Upper lobe of left lung (tissue), 4 donors: Measurements from ENCODE around the gene ZCWPW1.
"Not testable (repeated sequence)": the region's sequence is repeated elsewhere in the genome, so short reads cannot be mapped to it uniquely, and the experiment has no call there.

Experiments
- CTCF ChIP-seq, 6 experiments: fragments of 450-650 bp in 4 of 6; fragments of 200-600 bp in 2 of 6; sonication (generic) in 2 of 6; IDR thresholded peaks; one replicate each; pipeline ENCODE4 v1.5.1; 2016 to 2019; ENCODE audit warnings: antibody characterized with exemption in 6 of 6
- EP300 ChIP-seq, 4 donors: sonication (generic); formaldehyde crosslinking; IDR thresholded peaks; one replicate each; pipeline ENCODE4 v1.5.1; 2017; ENCODE audit warnings: antibody characterized with exemption in 4 of 4, control low read depth in 2 of 4
- POLR2A ChIP-seq, 4 donors: fragments of 450-650 bp; IDR thresholded peaks; one replicate each; pipeline ENCODE4 v1.5.1; 2016 to 2017; ENCODE audit warnings: antibody characterized with exemption in 4 of 4, mild to moderate bottlenecking in 2 of 4
- POLR2AphosphoS5 ChIP-seq, 2 donors: sonication (generic); formaldehyde crosslinking; IDR thresholded peaks; one replicate each; pipeline ENCODE4 v1.5.1; 2017; ENCODE audit warnings: antibody characterized with exemption in 2 of 2

DNA sequence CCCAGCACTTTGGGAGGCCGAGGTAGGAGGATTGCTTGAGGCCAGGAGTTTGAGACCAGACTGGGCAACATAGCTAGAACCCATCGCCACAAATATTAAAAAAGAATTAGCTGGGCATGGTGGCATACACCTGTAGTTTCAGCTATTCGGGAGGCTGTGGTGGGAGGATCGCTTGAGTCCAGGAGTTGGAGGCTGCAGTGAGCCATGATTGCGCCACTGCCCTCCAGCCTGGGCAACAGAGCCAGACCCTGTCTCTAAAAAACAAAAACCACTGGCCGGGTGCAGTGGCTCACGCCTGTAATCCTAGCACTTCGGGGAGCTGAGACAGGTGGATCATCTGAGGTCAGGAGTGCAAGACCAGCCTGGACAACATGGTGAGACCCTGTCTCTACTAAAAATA, 25.4 kb upstream of the ZCWPW1 start:
- TF ChIP-seq POLR2AphosphoS5, CTCF, POLR2A, EP300 (IDR thresholded peaks at IDR 0.05): not testable (repeated sequence)
